ENCODE measurements around the gene ULK4.

ULK4 gene

DNA sequence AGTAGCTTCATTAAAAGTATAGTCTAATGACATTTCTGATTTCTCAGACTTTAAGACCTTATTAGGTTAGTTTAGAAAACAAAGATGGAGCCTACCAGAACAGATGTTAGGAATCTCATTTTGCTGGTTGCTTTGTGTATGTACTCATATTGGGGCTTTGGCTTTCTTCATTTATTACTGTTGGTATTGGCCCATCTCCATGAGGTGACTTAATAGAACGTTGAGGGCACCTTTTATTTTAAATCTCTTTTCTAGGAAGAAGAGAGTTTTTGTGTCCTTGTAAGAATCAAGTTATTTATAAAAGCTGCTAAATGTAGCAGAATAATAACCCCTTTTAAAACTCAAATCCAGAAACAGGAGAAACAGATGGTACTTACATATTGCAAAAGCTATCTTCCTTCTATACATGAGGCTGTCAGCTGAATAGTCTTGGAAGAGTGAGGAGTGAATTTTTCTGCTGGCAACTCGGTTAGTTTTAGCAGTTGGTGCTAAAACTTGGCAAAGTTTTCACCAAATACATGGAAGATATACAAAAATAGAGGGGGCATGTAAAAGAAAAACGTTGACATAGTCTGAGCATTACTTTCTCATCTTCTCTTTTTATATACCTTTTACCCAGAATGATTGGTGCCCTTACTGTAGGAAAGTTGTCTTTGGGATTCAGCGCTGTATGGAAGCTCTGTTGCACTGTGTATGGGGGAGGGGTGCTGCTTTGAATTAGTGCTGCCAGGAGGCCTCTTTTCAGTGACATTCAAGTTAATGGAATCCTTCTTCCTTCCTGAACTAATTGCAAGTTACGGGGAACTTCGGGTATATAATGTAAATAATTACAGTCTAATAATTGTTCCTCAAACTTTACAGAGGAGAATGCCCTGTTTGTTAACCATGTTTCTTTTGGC lies 726.8 kb downstream of the ULK4 start:
- Histone ChIP-seq H3K4me3 (ENCODE audit: low read depth in 1 of 2, low read length in 2 of 2) (no peak overlapping the region), H3K4me1 (ENCODE audit: insufficient read depth, low read length) (no peaks in the 10 kb centered on the region), H2AFZ (ENCODE audit: low read depth, low read length) (no peak overlapping the region), H4K20me1 (ENCODE audit: insufficient read depth, low read length) (peaks cover 27% of the 10 kb centered on the region; the same call in 1 of the 2 replicates), H3K79me2 (ENCODE audit: insufficient read depth, low read length) (peaks cover 8% of the 10 kb centered on the region), H3K9me3 (ENCODE audit: insufficient read depth, low read length, severe bottlenecking) (no peaks in the 10 kb centered on the region), H3K9ac (ENCODE audit: low read depth, low read length) (no peak overlapping the region), H3K4me2 (ENCODE audit: insufficient read depth, low read length) (no peak overlapping the region), H3K27ac (ENCODE audit: low read length) (no peak overlapping the region), H3K36me3 (ENCODE audit: insufficient read depth, low read length) (peaks cover 96% of the 10 kb centered on the region), H3K27me3 (ENCODE audit: insufficient read depth, low read length, poor library complexity) (no peaks in the 10 kb centered on the region)
- no peak for DNase-seq
- no peak for ATAC-seq (ENCODE audit: insufficient read depth, low read depth)
- TF ChIP-seq, protein P1, sequence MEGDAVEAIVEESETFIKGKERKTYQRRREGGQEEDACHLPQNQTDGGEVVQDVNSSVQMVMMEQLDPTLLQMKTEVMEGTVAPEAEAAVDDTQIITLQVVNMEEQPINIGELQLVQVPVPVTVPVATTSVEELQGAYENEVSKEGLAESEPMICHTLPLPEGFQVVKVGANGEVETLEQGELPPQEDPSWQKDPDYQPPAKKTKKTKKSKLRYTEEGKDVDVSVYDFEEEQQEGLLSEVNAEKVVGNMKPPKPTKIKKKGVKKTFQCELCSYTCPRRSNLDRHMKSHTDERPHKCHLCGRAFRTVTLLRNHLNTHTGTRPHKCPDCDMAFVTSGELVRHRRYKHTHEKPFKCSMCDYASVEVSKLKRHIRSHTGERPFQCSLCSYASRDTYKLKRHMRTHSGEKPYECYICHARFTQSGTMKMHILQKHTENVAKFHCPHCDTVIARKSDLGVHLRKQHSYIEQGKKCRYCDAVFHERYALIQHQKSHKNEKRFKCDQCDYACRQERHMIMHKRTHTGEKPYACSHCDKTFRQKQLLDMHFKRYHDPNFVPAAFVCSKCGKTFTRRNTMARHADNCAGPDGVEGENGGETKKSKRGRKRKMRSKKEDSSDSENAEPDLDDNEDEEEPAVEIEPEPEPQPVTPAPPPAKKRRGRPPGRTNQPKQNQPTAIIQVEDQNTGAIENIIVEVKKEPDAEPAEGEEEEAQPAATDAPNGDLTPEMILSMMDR (IDR thresholded peaks at IDR 0.05; ENCODE audit: borderline replicate concordance, extremely low read depth, low read length, poor library complexity, severe bottlenecking): no peak
- TF ChIP-seq EZH2 (IDR thresholded peaks at IDR 0.05; ENCODE audit: borderline replicate concordance, low read depth, low read length, severe bottlenecking): no peak

DNA sequence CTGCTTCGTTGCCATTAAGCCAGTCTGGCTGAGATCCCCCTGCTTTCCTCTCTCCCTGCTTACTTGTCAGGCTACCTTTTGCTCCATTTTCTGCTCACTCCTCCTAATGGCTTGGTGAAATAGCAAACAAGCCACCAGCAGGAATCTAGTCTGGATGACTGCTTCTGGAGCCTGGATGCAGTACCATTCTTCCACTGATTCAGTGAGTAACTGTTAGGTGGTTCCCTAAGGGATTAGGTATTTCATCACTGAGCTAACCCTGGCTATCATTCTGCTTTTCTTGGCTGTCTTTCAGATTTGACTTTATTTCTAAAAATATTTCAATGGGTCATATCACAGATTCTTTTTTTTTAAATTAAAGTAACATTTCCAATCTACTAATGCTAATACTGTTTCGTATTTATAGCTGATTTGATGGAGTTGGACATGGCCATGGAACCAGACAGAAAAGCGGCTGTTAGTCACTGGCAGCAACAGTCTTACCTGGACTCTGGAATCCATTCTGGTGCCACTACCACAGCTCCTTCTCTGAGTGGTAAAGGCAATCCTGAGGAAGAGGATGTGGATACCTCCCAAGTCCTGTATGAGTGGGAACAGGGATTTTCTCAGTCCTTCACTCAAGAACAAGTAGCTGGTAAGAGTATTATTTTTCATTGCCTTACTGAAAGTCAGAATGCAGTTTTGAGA lies 737.6 kb downstream of the ULK4 start:
- no peak overlapping the region for H3K4me3 ChIP-seq (ENCODE audit: low read depth in 1 of 2, low read length in 2 of 2)
- H3K36me3 ChIP-seq (ENCODE audit: insufficient read depth, low read length): peaks cover 59% of the 10 kb centered on the region
- peaks cover 94% of the 10 kb centered on the region for H3K79me2 ChIP-seq (ENCODE audit: insufficient read depth, low read length)
- H2AFZ ChIP-seq (ENCODE audit: low read depth, low read length): no peak overlapping the region
- H3K4me1 ChIP-seq (ENCODE audit: insufficient read depth, low read length): no peaks in the 10 kb centered on the region
- no peaks in the 10 kb centered on the region for H3K27me3 ChIP-seq (ENCODE audit: insufficient read depth, low read length, poor library complexity)
- no peak overlapping the region for H3K27ac ChIP-seq (ENCODE audit: low read length)
- no peak for TF ChIP-seq EZH2 (IDR thresholded peaks at IDR 0.05; ENCODE audit: borderline replicate concordance, low read depth, low read length, severe bottlenecking)
- TF ChIP-seq, protein P1 (IDR thresholded peaks at IDR 0.05; ENCODE audit: borderline replicate concordance, extremely low read depth, low read length, poor library complexity, severe bottlenecking): no peak
- H4K20me1 ChIP-seq (ENCODE audit: insufficient read depth, low read length): peaks cover 56% of the 10 kb centered on the region
- H3K4me2 ChIP-seq (ENCODE audit: insufficient read depth, low read length): no peak overlapping the region
- no peaks in the 10 kb centered on the region for H3K9me3 ChIP-seq (ENCODE audit: insufficient read depth, low read length, severe bottlenecking)
- no peak for ATAC-seq (ENCODE audit: insufficient read depth, low read depth)
- DNase-seq: no peak
- no peak overlapping the region for H3K9ac ChIP-seq (ENCODE audit: low read depth, low read length)

DNA sequence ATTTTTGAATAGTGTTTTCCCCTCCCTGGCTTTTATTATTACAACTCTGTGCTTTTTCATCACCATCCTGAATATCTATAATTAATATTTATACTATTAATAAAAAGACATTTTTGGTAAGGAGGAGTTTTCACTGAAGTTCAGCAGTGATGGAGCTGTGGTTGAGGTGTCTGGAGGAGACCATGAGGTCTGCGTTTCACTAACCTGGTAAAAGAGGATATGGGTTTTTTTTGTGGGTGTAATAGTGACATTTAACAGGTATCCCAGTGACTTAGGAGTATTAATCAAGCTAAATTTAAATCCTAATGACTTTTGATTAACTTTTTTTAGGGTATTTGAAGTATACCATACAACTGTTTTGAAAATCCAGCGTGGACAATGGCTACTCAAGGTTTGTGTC lies 738.2 kb downstream of the ULK4 start:
- Histone ChIP-seq H3K27ac (ENCODE audit: low read length) (no peak overlapping the region), H3K4me2 (ENCODE audit: insufficient read depth, low read length) (no peak overlapping the region), H3K9ac (ENCODE audit: low read depth, low read length) (no peak overlapping the region), H2AFZ (ENCODE audit: low read depth, low read length) (no peak overlapping the region), H3K27me3 (ENCODE audit: insufficient read depth, low read length, poor library complexity) (no peaks in the 10 kb centered on the region), H3K79me2 (ENCODE audit: insufficient read depth, low read length) (peaks cover 94% of the 10 kb centered on the region), H3K4me1 (ENCODE audit: insufficient read depth, low read length) (no peaks in the 10 kb centered on the region), H3K9me3 (ENCODE audit: insufficient read depth, low read length, severe bottlenecking) (no peaks in the 10 kb centered on the region), H3K4me3 (ENCODE audit: low read depth in 1 of 2, low read length in 2 of 2) (no peak overlapping the region), H4K20me1 (ENCODE audit: insufficient read depth, low read length) (peaks cover 56% of the 10 kb centered on the region), H3K36me3 (ENCODE audit: insufficient read depth, low read length) (peaks cover 54% of the 10 kb centered on the region)
- no peak for TF ChIP-seq EZH2 (IDR thresholded peaks at IDR 0.05; ENCODE audit: borderline replicate concordance, low read depth, low read length, severe bottlenecking)
- TF ChIP-seq, protein P1 (IDR thresholded peaks at IDR 0.05; ENCODE audit: borderline replicate concordance, extremely low read depth, low read length, poor library complexity, severe bottlenecking): no peak
- no peak for ATAC-seq (ENCODE audit: insufficient read depth, low read depth)
- no peak for DNase-seq

Measured in DND-41 (cell line).